Testis (tissue), 2 donors: ENCODE data around the gene UBE2H.

Source experiments
- CTCF ChIP-seq, 3 experiments: fragments of 450-650 bp in 2 of 3; fragments of 200-600 bp in 1 of 3; sonication (generic) in 1 of 3; IDR thresholded peaks; one replicate each; pipeline ENCODE4 v1.5.1; 2016 to 2019; ENCODE audit warnings: antibody characterized with exemption in 3 of 3, mild to moderate bottlenecking in 2 of 3, moderate library complexity in 1 of 3
- POLR2A ChIP-seq: fragments of 450-650 bp; IDR thresholded peaks from one replicate; pipeline ENCODE4 v1.6.1; 2017; ENCODE audit warnings: antibody characterized with exemption, mild to moderate bottlenecking, moderate library complexity

GRCh38 chr7:129790136-129790535 is 162.6 kb downstream of the UBE2H start:
- no peak for TF ChIP-seq CTCF (IDR thresholded peaks at IDR 0.05)
- TF ChIP-seq POLR2A: no peak
